A549 (cell line): ENCODE measurements around the gene IPO4.

Experiments used
- BHLHE40 ChIP-seq: IDR thresholded peaks from 2 replicates; pipeline ENCODE4 v1.6.1; 2012; ENCODE audit warnings: low read depth, low read length, inconsistent platforms
- ESRRA ChIP-seq: fragments of 150-350 bp; IDR thresholded peaks from 2 replicates; pipeline ENCODE4 v1.6.1; 2014; ENCODE audit warnings: mild to moderate bottlenecking, low read length, borderline replicate concordance
- FOXS1 ChIP-seq: fragments of 250-450 bp; sonication (Bioruptor Pico); IDR thresholded peaks from 2 replicates; pipeline ENCODE4 v1.5.0; 2020; ENCODE audit warnings: mild to moderate bottlenecking, moderate library complexity
- HEYL ChIP-seq: fragments of 250-450 bp; sonication (Bioruptor Pico); IDR thresholded peaks from 2 replicates; pipeline ENCODE4 v1.8.0; 2021; ENCODE audit warnings: mild to moderate bottlenecking, moderate library complexity
- JUN ChIP-seq, 2 experiments: fragments of >200 bp; sonication (Bioruptor Twin); formaldehyde crosslinking; IDR thresholded peaks; 2 replicates in 1 of 2; 3 replicates in 1 of 2; pipeline ENCODE4 v1.6.1; 2016 to 2017
- MYC ChIP-seq: IDR thresholded peaks from 2 replicates; pipeline ENCODE4 v1.6.1; 2012; ENCODE audit warnings: mild to moderate bottlenecking, inconsistent platforms, low read length, improper control_type of control experiment, borderline replicate concordance
- POLR2A ChIP-seq: IDR thresholded peaks from 2 replicates; pipeline ENCODE4 v1.6.1; 2012; ENCODE audit warnings: mild to moderate bottlenecking, low read length
- RAD21 ChIP-seq, 2 experiments: fragments of >200 bp in 1 of 2; sonication (Bioruptor Twin) in 1 of 2; formaldehyde crosslinking in 1 of 2; IDR thresholded peaks in 1 of 2; conservative IDR thresholded peaks in 1 of 2; 2 replicates in 1 of 2; 3 replicates in 1 of 2; pipeline ENCODE4 v1.6.1; 2012 to 2018; ENCODE audit warnings: inconsistent platforms in 1 of 2
- RCOR1 ChIP-seq: fragments of 150-350 bp; IDR thresholded peaks from 2 replicates; pipeline ENCODE4 v1.6.1; 2014; ENCODE audit warnings: antibody characterized with exemption, low read length, low read depth
- TP53 ChIP-seq: fragments of 250-450 bp; sonication (Bioruptor Pico); IDR thresholded peaks from 2 replicates; pipeline ENCODE4 v1.5.0; 2021; ENCODE audit warnings: mild to moderate bottlenecking, moderate library complexity
- TF ChIP-seq, protein P1 (sequence below): fragments of >200 bp; sonication (Bioruptor Twin); formaldehyde crosslinking; IDR thresholded peaks from 3 replicates; pipeline ENCODE4 v1.5.1; 2016
- TF ChIP-seq, protein P2 (sequence below): IDR thresholded peaks from 2 replicates; pipeline ENCODE4 v1.6.1; 2012; ENCODE audit warnings: low read depth, borderline replicate concordance
- TF ChIP-seq, protein P3 (sequence below): fragments of 200-600 bp; sonication (generic); IDR thresholded peaks from 2 replicates; pipeline ENCODE4 v1.6.1; 2016; ENCODE audit warnings: antibody characterized with exemption, mild to moderate bottlenecking, moderate library complexity

DNA sequence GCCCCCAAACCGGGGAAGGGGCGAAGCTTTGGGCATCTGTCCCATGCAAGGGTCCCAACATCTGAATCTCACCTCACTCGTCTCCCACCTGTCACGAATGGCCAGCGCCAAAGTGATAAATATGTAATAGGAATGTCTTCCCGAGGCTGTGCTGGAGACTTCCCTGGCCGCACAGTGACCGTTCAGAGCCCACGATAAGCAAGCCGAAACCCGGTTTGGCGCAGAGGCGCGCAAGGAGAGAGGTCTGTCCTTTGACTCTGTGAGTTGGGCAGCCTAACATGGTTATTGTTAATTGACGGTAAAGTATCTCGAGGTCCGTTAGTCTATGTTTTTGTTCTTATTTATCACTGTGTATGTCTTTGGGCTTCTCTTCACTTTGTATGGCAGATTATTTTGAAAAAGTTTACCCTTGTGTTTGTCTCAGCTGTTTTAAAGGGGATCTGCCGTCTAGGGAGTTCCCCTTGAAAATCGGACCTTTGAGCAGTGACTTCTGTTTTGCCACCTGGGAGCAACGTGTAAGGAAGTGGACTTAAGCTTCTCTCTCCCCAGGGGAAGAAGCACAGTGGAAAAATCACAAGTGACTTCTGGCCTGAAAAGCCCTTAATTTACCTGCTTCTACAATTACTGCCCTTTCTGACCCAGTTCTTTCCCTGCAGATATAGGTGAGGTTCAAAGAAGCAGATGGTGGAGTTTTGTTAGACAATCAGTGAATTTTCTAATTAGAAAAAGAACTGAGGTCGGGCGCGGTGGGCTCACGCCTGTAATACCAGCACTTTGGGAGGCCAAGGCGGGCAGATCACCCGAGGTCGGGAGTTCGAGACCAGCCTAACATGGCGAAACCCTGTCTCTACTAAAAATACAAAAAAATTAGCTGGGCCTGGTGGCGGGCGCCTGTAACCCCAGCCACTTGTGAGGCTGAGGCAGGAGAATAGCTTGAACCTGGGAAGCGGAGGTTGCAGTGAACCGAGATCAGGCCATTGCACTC lies 7.7 kb upstream of the IPO4 start:
- TF ChIP-seq, protein P1, sequence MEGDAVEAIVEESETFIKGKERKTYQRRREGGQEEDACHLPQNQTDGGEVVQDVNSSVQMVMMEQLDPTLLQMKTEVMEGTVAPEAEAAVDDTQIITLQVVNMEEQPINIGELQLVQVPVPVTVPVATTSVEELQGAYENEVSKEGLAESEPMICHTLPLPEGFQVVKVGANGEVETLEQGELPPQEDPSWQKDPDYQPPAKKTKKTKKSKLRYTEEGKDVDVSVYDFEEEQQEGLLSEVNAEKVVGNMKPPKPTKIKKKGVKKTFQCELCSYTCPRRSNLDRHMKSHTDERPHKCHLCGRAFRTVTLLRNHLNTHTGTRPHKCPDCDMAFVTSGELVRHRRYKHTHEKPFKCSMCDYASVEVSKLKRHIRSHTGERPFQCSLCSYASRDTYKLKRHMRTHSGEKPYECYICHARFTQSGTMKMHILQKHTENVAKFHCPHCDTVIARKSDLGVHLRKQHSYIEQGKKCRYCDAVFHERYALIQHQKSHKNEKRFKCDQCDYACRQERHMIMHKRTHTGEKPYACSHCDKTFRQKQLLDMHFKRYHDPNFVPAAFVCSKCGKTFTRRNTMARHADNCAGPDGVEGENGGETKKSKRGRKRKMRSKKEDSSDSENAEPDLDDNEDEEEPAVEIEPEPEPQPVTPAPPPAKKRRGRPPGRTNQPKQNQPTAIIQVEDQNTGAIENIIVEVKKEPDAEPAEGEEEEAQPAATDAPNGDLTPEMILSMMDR, result no peak
- TF ChIP-seq JUN (IDR thresholded peaks at IDR 0.05), result no peak
- TF ChIP-seq, protein P2, sequence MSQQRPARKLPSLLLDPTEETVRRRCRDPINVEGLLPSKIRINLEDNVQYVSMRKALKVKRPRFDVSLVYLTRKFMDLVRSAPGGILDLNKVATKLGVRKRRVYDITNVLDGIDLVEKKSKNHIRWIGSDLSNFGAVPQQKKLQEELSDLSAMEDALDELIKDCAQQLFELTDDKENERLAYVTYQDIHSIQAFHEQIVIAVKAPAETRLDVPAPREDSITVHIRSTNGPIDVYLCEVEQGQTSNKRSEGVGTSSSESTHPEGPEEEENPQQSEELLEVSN, result no peak
- no peak for TF ChIP-seq POLR2A
- TF ChIP-seq MYC, result no peak
- TF ChIP-seq, protein P3, sequence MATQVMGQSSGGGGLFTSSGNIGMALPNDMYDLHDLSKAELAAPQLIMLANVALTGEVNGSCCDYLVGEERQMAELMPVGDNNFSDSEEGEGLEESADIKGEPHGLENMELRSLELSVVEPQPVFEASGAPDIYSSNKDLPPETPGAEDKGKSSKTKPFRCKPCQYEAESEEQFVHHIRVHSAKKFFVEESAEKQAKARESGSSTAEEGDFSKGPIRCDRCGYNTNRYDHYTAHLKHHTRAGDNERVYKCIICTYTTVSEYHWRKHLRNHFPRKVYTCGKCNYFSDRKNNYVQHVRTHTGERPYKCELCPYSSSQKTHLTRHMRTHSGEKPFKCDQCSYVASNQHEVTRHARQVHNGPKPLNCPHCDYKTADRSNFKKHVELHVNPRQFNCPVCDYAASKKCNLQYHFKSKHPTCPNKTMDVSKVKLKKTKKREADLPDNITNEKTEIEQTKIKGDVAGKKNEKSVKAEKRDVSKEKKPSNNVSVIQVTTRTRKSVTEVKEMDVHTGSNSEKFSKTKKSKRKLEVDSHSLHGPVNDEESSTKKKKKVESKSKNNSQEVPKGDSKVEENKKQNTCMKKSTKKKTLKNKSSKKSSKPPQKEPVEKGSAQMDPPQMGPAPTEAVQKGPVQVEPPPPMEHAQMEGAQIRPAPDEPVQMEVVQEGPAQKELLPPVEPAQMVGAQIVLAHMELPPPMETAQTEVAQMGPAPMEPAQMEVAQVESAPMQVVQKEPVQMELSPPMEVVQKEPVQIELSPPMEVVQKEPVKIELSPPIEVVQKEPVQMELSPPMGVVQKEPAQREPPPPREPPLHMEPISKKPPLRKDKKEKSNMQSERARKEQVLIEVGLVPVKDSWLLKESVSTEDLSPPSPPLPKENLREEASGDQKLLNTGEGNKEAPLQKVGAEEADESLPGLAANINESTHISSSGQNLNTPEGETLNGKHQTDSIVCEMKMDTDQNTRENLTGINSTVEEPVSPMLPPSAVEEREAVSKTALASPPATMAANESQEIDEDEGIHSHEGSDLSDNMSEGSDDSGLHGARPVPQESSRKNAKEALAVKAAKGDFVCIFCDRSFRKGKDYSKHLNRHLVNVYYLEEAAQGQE, result no peak
- no peak for TF ChIP-seq ESRRA
- TF ChIP-seq RAD21 (conservative IDR thresholded peaks at IDR 0.05 in 1 of 2, IDR thresholded peaks at IDR 0.05 in 1 of 2), result no peak
- no peak for TF ChIP-seq HEYL (CRISPR knock-in tag)
- no peak for TF ChIP-seq RCOR1
- TF ChIP-seq FOXS1 (CRISPR knock-in tag), result no peak
- TF ChIP-seq BHLHE40, result no peak
- TF ChIP-seq TP53 (CRISPR knock-in tag), result no peak
